ENCODE data around the gene BCL3.
"Not testable (repeated sequence)": the region's sequence is repeated elsewhere in the genome, so short reads cannot be mapped to it uniquely, and the experiment has no call there.

The BCL3 gene

GRCh38 chr19:44712864-44713515, 35.5 kb upstream of the BCL3 start:
- peaks cover 23% of the 10 kb centered on the region for H3K27me3 Mint-ChIP-seq
- H3K27ac Mint-ChIP-seq: no peak overlapping the region
- no peak overlapping the region for H3K4me3 Mint-ChIP-seq
- no peaks in the 10 kb centered on the region for H3K36me3 Mint-ChIP-seq (ENCODE audit: low read depth)
- peaks cover 15% of the 10 kb centered on the region for H3K9me3 Mint-ChIP-seq
- intact Hi-C loops (cut with micrococcal nuclease): no loop called here
- H3K4me1 Mint-ChIP-seq (ENCODE audit: low read depth): peaks cover 12% of the 10 kb centered on the region

GRCh38 chr19:44714597-44715169, 33.8 kb upstream of the BCL3 start:
- intact Hi-C loops (cut with micrococcal nuclease): no loop called here
- H3K27me3 Mint-ChIP-seq: peaks cover 23% of the 10 kb centered on the region
- H3K9me3 Mint-ChIP-seq: peaks cover 15% of the 10 kb centered on the region
- no peak overlapping the region for H3K4me3 Mint-ChIP-seq
- H3K4me1 Mint-ChIP-seq (ENCODE audit: low read depth): peaks cover 28% of the 10 kb centered on the region
- no peak overlapping the region for H3K27ac Mint-ChIP-seq
- no peaks in the 10 kb centered on the region for H3K36me3 Mint-ChIP-seq (ENCODE audit: low read depth)

GRCh38 chr19:44717603-44718002, 30.9 kb upstream of the BCL3 start:
- Mint-ChIP-seq H3K4me3 (no peak overlapping the region), H3K9me3 (peaks cover 15% of the 10 kb centered on the region), H3K27me3 (peaks cover 7% of the 10 kb centered on the region), H3K36me3 (ENCODE audit: low read depth) (no peaks in the 10 kb centered on the region), H3K27ac (no peak overlapping the region), H3K4me1 (ENCODE audit: low read depth) (peaks cover 45% of the 10 kb centered on the region)
- intact Hi-C loops (cut with micrococcal nuclease): no loop called here

GRCh38 chr19:44718441-44719261, 29.9 kb upstream of the BCL3 start:
- intact Hi-C loops (cut with micrococcal nuclease): no loop called here
- Mint-ChIP-seq H3K9me3 (peaks cover 15% of the 10 kb centered on the region), H3K4me3 (peak overlapping the region; percentile 17), H3K27me3 (peaks cover 7% of the 10 kb centered on the region), H3K27ac (peak overlapping the region; percentile 60), H3K36me3 (ENCODE audit: low read depth) (no peaks in the 10 kb centered on the region), H3K4me1 (ENCODE audit: low read depth) (peaks cover 50% of the 10 kb centered on the region)

- Mint-ChIP-seq H3K27me3 (peaks cover 7% of the 10 kb centered on the region), H3K27ac (no peak overlapping the region), H3K9me3 (peaks cover 15% of the 10 kb centered on the region), H3K36me3 (ENCODE audit: low read depth) (no peaks in the 10 kb centered on the region), H3K4me1 (ENCODE audit: low read depth) (peaks cover 56% of the 10 kb centered on the region), H3K4me3 (no peak overlapping the region)
- intact Hi-C loops (cut with micrococcal nuclease): no loop called here
Measured at GRCh38 chr19:44719262-44719701, 29.2 kb upstream of the BCL3 start.

- H3K36me3 Mint-ChIP-seq (ENCODE audit: low read depth); H3K27me3 Mint-ChIP-seq; H3K9me3 Mint-ChIP-seq; H3K27ac Mint-ChIP-seq; H3K4me3 Mint-ChIP-seq: not testable (repeated sequence)
- intact Hi-C loops (cut with micrococcal nuclease): loop anchor here (10.0 kb wide), 1 partner anchor 124 kb away; the partner anchor contains the start of gene NECTIN2
- peaks cover 67% of the 10 kb centered on the region for H3K4me1 Mint-ChIP-seq (ENCODE audit: low read depth)
Measured at GRCh38 chr19:44720396-44720795, 28.1 kb upstream of the BCL3 start.

GRCh38 chr19:44720945-44721344, 27.6 kb upstream of the BCL3 start:
- Mint-ChIP-seq H3K36me3 (ENCODE audit: low read depth) (no peaks in the 10 kb centered on the region), H3K4me1 (ENCODE audit: low read depth) (peaks cover 73% of the 10 kb centered on the region), H3K9me3 (peaks cover under 1% of the 10 kb centered on the region), H3K27me3 (peaks cover 1% of the 10 kb centered on the region), H3K27ac (peak overlapping the region; percentile 73), H3K4me3 (no peak overlapping the region)
- intact Hi-C loops (cut with micrococcal nuclease): loop anchor here (10.0 kb wide), 1 partner anchor 124 kb away; the partner anchor contains the start of gene NECTIN2

- H3K36me3 Mint-ChIP-seq (ENCODE audit: low read depth); H3K27me3 Mint-ChIP-seq; H3K9me3 Mint-ChIP-seq; H3K4me3 Mint-ChIP-seq: not testable (repeated sequence)
- intact Hi-C loops (cut with micrococcal nuclease): loop anchor here (10.0 kb wide), 1 partner anchor 123 kb away; the partner anchor contains the start of gene NECTIN2
- H3K27ac Mint-ChIP-seq: peak overlapping the region; percentile 73
- peaks cover 77% of the 10 kb centered on the region for H3K4me1 Mint-ChIP-seq (ENCODE audit: low read depth)
Measured at GRCh38 chr19:44721369-44721768, 27.1 kb upstream of the BCL3 start.

- intact Hi-C loops (cut with micrococcal nuclease): loop anchor here (1.0 to 10.0 kb wide), 2 partner anchors 33 to 122 kb away; partner anchors contain the start of gene NECTIN2
- H3K4me3 Mint-ChIP-seq: peak overlapping the region; percentile 14
- H3K27me3 Mint-ChIP-seq: peaks cover 1% of the 10 kb centered on the region
Measured at GRCh38 chr19:44722131-44723121, 26.1 kb upstream of the BCL3 start.

GRCh38 chr19:44723299-44723951, 25.1 kb upstream of the BCL3 start:
- H3K27ac Mint-ChIP-seq: peak overlapping the region; percentile 73
- intact Hi-C loops (cut with micrococcal nuclease): loop anchor here (10.0 kb wide), 1 partner anchor 121 kb away; the partner anchor contains the start of gene NECTIN2
- H3K9me3 Mint-ChIP-seq: no peaks in the 10 kb centered on the region
- H3K4me3 Mint-ChIP-seq: peak overlapping the region; percentile 53
- H3K36me3 Mint-ChIP-seq (ENCODE audit: low read depth): no peaks in the 10 kb centered on the region
- peaks cover 1% of the 10 kb centered on the region for H3K27me3 Mint-ChIP-seq
- peaks cover 84% of the 10 kb centered on the region for H3K4me1 Mint-ChIP-seq (ENCODE audit: low read depth)

More at GRCh38 chr19:44722131-44723121, 26.1 kb upstream of the BCL3 start:
- Mint-ChIP-seq H3K27ac (peak overlapping the region; percentile 73), H3K9me3 (no peaks in the 10 kb centered on the region), H3K4me1 (ENCODE audit: low read depth) (peaks cover 79% of the 10 kb centered on the region), H3K36me3 (ENCODE audit: low read depth) (no peaks in the 10 kb centered on the region)

GRCh38 chr19:44723952-44724319, 24.6 kb upstream of the BCL3 start:
- Mint-ChIP-seq H3K4me1 (ENCODE audit: low read depth) (peaks cover 84% of the 10 kb centered on the region), H3K27me3 (peaks cover 1% of the 10 kb centered on the region), H3K36me3 (ENCODE audit: low read depth) (no peaks in the 10 kb centered on the region), H3K27ac (peak overlapping the region; percentile 73), H3K4me3 (peak overlapping the region; percentile 53), H3K9me3 (no peaks in the 10 kb centered on the region)
- intact Hi-C loops (cut with micrococcal nuclease): loop anchor here (1.0 to 10.0 kb wide), 3 partner anchors 25 to 121 kb away; partner anchors contain the start of genes BCL3 and NECTIN2

GRCh38 chr19:44725251-44725650, 23.3 kb upstream of the BCL3 start:
- peak overlapping the region; percentile 40 for H3K27ac Mint-ChIP-seq

More at GRCh38 chr19:44725251-44725650, 23.3 kb upstream of the BCL3 start:
- no peaks in the 10 kb centered on the region for H3K9me3 Mint-ChIP-seq
- H3K36me3 Mint-ChIP-seq (ENCODE audit: low read depth): no peaks in the 10 kb centered on the region
- no peak overlapping the region for H3K4me3 Mint-ChIP-seq
- intact Hi-C loops (cut with micrococcal nuclease): loop anchor here (2.0 to 10.0 kb wide), 2 partner anchors 24 to 120 kb away; partner anchors contain the start of genes BCL3 and NECTIN2
- peaks cover 85% of the 10 kb centered on the region for H3K4me1 Mint-ChIP-seq (ENCODE audit: low read depth)
- H3K27me3 Mint-ChIP-seq: peaks cover 1% of the 10 kb centered on the region

All from dendritic cell treated with granulocyte-macrophage colony-stimulating factor and Interleukin-4, amounts not matched to agents 40 ng/mL and 50 ng/mL, for 4 days (primary cell).